HG03139 (cell line): ENCODE measurements around the gene AHNAK.
"Not testable (repeated sequence)": the region's sequence is repeated elsewhere in the genome, so short reads cannot be mapped to it uniquely, and the experiment has no call there.

Experiments used
- ATAC-seq: cut with Tn5 transposase; IDR thresholded peaks from one replicate; pipeline ENCODE4 v1.9.1; 2021; ENCODE audit not compliant: unreplicated experiment

AHNAK gene

DNA sequence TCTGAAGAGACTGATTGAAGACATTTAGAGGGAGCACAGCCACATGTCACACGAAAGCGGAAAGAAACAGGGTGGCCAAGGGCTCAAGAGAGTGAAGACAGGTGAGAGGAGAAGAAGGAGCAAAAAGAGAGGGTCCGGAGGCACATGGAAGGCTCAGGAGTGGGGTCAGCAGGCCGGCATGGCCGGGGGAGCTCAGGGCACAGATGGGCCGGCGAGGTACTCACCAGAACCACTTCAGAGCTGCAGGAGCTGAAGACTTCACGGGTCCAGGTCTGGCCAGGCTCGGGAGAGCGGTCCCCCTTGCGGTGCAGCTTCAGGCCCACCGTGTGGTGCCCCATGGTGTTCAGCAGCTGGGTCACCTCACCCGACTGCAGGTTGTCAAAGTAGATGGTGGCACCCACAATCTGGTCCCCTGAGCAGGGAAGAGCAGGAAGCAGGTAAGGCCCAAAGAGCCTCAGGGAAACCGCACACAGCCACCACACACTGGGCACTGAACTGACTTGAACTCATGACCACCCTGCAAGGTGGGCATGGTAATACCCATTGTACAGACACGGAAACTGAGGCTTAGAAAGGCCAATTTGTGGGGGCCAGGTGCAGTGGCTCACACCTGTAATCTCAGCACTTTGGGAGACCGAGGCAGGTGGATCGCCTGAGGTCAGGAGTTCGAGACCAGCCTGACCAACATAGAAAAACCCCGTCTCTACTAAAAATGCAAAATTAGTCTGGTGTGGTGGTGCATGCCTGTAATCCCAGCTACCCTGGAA lies 11.6 kb downstream of the AHNAK start:
- ATAC-seq = no peak

DNA sequence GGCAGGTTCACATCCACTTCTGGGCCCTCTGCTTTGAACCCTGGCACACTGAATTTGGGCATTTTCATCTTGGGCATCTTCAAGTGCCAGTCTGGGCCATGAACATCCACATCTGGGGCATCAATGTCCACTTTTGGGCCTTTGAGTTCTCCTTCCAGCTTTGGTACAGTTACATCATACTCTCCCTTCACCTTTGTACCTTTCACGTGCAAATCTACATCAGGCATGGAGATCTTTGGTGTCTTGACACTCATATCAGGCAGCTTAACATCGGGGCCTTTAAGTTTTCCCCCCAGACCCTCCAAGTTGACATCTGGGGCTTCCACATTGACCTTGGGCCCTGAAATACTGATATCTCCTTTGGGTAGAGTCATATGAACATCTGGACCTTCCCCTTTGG lies 14.5 kb downstream of the AHNAK start:
- no peak for ATAC-seq

DNA sequence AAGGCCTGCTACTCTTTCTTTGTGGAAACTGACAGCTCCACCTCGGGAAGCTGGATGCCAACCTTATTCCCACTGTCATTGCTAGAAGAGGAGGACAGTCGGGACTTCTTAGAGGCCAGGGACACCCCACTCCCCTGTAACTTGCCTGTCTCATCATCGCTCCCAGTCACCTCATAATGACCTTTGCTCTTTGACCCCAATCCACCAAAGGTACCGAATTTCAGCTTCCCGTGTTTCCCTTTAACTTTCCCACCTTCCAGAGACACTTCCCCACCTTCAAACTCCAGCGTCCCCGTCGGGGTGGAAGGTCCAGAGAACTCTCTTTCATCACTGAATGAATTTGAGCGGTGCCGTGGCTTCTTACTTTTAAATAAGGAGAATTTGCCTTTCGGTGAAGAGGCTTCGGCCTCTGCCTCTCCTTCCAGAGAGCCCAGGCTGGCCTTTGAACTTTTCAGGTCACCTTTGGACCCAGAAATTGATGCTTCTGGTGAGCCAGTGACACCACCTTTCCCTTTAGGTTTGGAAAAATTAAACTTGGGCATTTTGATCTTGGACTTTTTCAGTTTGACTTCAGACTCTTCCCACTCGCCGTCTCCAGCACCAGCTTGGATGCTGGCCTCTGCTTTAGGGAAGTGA lies 29.8 kb downstream of the AHNAK start:
- ATAC-seq = no peak

- ATAC-seq = no peak
These were observed 32.5 kb downstream of the AHNAK start for GRCh38 chr11:62514151-62514550.

GRCh38 chr11:62513626-62514025 lies 33.0 kb downstream of the AHNAK start:
- ATAC-seq = no peak

DNA sequence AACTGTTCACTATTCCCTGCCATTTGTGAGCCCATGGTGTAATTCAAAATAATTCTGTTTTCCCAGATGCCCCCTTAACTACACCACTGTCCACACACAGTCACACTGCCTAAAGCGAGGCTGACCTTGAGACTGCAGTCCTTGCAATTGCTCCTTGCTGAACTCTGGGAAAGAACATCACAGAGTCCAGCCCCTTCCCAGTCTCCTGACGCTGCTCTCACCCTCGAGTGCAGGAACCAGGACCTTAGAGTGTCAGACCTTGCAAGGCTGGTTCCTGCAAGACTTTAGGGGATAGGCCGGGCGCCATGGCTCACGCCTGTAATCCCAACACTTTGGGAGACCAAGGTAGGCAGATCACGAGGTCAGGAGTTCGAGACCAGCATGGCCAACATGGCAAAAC lies 33.6 kb downstream of the AHNAK start:
- no peak for ATAC-seq

DNA sequence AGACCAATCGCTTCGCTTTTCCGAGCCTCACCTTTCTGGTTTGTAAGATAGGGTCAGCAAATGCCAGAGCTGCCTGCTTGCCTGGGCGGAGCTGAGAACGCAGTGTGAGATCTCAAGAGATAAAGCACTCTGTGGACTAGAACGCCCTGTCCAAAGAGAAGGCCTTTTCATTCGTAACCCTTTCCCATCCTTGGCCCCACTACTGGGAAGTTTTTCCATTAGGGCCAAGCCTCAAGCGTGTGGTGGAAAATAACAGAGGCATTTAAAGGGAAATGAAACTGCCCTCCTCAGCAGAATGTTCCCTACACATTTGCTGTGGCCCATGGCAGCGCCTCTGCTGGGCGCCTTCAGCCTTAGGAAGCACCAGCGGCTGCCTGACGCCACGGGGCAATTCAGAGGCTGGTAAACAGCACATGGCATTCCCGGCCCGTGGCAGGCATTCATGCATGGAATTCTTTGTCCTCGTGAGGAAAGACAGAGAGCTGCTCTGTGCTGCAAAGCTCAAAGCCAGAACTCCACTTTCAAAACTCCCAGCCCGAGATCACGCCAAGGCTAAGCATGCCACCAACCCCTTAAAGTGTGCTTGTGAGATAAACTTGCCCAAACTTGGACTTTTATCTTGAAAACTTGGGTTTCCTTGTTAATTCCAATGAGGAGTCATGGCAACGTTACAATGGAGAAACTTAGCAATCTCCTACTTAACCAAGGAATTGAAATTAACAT lies 38.1 kb downstream of the AHNAK start:
- ATAC-seq = no peak

DNA sequence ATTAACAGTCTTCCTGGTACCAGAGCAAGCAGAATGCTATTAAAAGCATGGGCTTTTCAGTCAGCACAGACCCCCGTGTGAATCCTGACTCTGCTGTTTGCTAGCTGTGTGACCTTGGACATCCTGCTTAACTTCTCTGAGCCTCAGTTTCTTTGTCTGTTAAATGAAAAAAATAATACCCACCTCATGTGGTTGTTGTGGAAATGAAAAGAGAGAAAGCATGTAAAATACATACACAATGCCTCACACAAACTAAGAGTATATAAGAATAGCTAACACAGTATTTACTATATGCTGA lies 39.5 kb downstream of the AHNAK start:
- ATAC-seq = no peak

GRCh38 chr11:62506413-62507124 lies 40.0 kb downstream of the AHNAK start:
- ATAC-seq = no peak

DNA sequence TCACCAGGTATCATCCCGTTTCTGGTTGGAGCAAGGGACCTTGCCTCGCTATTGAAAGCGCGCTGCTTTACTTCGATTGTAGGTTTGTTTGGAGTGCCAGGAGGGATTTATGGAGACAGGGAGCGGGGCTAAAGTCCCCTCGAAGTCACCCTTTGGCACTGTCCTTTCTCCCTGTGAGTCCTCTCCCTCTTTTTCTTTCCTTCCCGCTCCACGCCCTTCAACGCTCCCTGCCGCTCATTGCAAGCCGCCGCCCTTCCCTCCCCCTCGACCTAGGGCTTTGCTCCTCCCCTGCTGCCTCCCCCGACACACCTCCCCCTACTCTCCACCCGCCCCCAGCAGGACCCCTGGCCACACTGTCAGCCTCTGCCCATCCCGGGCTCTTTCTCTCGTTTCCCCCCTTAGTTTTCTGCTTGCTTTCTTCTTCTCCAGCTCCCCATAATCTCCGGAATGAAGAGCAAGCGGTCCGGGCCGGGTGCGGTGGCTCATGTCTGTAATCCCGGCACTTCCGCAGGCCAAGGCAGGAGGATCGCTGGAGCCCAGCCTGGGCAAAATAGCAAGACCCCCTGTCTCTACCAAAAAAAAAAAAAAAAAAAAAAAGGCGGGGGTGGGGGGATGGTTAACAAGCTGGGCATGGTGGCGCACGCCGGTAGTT lies 41.0 kb downstream of the AHNAK start:
- no peak for ATAC-seq

- no peak for ATAC-seq
These were observed 41.6 kb downstream of the AHNAK start for GRCh38 chr11:62505059-62505439.

DNA sequence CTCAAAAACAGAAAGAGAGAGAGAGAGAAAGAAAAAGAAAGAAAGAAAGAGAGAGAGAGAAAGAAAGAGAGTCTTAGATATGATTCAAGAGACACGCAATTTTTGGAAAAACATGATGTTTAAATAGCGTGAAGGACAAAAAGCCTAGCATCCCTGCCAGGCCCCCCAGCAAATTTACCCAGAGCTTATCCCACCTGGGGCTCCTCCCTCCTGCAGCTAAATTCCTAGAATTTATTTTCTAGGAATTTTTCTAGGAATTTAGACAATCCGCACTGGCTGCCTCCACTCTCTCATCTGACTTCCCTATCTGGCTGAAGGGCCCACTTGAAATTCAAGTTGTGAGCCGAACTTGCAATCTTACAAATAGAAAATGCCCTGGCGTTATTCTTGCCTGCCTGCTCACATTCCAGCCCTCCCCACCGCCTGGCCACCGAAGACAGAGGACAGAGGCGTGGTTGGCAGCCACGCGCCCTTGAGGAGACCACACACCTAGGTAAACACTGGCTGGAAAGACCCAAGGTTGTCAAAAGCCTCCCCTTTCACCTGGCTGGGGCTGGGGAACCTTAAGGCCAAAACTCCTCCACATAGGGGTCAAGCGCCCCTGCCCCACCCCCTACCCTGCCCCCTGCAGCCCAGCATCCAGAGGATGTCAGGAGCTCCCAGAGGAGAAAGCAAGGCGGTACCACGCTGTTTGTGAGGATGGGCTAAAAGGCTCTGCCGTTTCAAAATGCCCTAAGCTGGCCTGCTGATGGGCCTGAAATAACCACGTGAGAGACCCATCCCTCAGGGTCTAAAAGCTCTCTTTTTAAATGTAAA lies 42.2 kb downstream of the AHNAK start:
- ATAC-seq = no peak

GRCh38 chr11:62502030-62502730 lies 44.4 kb downstream of the AHNAK start:
- no peak for ATAC-seq

DNA sequence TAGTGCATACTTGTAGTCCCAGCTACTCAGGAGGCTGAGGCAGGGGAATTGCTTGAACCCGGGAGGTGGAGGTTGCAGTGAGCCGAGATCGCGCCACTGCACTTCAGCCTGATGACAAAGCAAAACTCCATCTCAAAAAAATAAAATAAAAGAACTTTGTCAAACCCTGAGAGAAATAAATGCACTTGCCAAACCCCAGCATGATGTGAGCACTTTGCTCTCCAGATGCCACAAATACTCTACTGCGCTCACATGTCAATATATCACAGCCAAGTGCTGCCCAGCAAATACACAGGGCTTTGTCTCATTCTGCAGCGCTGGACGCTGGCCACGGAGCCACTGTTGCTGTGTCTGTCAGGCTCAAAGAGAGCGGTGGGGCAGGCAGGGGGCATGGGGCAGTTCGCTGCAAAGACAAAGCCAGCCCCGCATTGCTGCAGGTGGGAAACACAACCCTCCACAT lies 45.1 kb downstream of the AHNAK start:
- no peak for ATAC-seq

- no peak for ATAC-seq
These were observed 46.0 kb downstream of the AHNAK start for GRCh38 chr11:62500650-62501030.

DNA sequence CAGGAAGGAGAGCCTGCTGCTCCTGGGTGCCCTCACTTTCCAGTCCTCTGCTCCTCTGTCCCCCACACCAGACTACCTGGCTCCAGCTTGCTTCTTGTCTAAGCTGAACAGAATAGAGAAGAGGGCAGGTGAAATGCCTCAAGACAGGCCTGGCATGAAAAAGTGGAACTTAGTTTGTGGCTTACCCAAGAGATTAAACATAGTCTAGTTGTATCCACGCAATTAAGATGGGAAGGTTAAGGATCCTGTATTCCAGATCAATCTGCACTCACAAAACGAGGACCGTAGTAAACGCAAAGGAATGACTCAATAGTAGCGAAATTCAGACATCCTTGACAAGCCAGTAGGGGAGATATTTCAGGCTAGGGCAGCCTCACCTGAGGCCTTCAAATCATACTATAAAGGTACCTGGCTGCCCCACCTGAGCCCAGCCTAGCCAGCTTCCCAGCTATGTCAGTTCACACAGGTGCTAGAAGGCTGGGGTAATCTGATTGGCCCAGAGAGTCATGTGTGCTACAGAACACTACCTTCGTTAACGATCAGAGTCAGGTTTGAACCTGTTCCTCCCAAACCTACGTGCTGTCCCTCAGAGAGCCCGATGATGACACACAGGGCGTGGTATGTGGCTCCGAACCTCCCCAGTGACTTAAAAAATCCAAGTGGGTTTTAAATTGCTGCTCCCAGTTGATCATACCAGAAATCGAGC lies 46.5 kb downstream of the AHNAK start:
- no peak for ATAC-seq

DNA sequence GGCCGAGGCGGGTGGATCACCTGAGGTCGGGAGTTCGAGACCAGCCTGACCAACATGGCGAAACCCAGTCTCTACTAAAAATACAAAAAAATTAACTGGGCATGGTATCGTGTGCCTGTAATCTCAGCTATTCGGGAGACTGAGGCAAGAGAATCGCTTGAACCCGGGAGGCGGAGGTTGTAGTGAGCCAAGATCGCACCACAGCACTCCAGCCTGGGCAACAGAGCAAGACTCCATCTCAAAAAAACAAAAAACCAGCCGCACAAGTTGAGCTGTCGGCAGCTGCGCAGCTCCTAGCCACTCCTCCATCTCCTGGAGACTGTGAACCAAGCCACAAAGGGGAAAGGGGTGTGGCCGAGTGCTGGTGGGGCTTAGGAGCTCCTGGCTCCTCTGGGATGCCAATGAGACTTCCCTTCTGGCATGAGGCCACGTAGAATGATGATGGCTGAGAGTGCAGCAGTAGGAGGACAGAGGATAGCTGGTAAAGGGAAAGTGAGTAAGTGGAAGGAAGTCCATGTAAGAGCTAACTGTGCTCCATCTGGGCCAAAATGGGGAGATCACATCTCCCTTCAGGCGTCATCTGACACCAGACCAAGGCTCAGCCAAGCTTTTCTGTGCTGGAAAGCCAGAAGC lies 47.2 kb downstream of the AHNAK start:
- ATAC-seq = not testable (repeated sequence)

DNA sequence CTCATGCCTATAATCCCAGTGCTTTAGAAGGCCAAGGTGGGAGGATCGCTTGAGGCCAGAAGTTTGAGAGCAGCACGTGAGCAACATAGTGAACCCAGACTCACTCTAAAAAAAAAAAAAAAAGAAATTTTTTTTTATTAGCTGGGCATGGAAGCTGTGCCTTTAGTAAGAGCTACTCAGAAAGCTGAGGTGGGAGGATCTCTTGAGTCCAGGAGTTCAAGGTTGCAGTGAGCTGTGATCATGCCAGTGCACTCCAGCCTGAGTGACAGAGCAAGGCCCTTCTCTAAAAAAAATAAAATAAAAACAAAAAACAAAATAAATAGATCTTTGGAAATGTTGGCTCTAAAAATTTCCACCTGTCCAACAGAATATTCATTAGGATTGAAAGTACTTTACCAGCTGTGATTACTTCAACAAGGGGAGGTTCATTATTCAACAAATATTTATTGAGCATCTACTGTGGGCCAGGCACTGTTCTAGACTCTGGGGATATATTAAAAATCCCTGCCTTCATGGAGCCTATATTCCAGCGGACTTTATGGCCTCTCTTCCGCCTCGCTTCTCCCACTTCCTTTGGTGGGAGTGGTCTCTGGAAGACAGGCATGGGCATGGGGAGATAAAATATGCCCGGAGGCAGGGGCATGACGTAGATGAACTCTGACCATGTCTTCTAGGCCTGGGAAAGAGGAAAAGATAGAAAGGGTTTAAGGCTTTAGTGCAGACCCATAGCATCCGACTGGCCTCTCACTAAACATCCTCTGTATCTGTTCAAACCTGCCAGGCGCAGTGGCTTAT lies 47.9 kb downstream of the AHNAK start:
- no peak for ATAC-seq
